SK-N-SH (cell line): ENCODE results near the gene CCR9. TPM values are rescaled to one million over a fixed set of nuclear protein-coding genes. Genes with fewer than 3 reads are reported as not detected.

Experiments used
- CTCF ChIA-PET: fragments of 300-600, 350-600 bp; formaldehyde crosslinking; extraction: SDS; loops from one replicate; lab custom pipeline; 2021; lab: Yijun Ruan, JAX
- POLR2A ChIA-PET: fragments of 350-600 bp; sonication (Branson Sonifier 250); formaldehyde crosslinking; extraction: SDS; loops from one replicate; lab custom pipeline; 2020; ENCODE audit warnings: antibody characterized with exemption, inconsistent platforms; lab: Yijun Ruan, JAX
- DNase-seq: peaks from one replicate; pipeline ENCODE4 v3.0.0; 2012
- H2AFZ ChIP-seq: fragments of 200-600 bp; sonication (generic); 2 replicates; pipeline ENCODE4 v1.8.1; 2016; ENCODE audit warnings: antibody characterized with exemption, mild to moderate bottlenecking, low read depth
- H3F3A ChIP-seq: fragments of 200-600 bp; sonication (generic); replicated peaks from 2 replicates; pipeline ENCODE3; 2016; ENCODE audit warnings: antibody characterized with exemption, mild to moderate bottlenecking; ENCODE audit not compliant: insufficient read depth
- H3K27ac ChIP-seq, 2 experiments: fragments of 200-500 bp in 1 of 2; fragments of 200-600 bp in 1 of 2; sonication (Bioruptor generic) in 1 of 2; sonication (generic), shearing (Covaris generic) in 1 of 2; 2 replicates each; pipeline versions ENCODE4 v1.5.1 to v1.6.1; 2014 to 2016; ENCODE audit warnings: low read depth in 2 of 2, inconsistent platforms in 1 of 2, low read length in 1 of 2, mild to moderate bottlenecking in 1 of 2, mixed read lengths in 1 of 2
- H3K27me3 ChIP-seq: fragments of 200-600 bp; sonication (generic), shearing (Covaris generic); 2 replicates; pipeline ENCODE4 v1.6.1; 2016; ENCODE audit warnings: mixed run types; ENCODE audit not compliant: insufficient read depth
- H3K36me3 ChIP-seq, 2 experiments: fragments of 200-500 bp in 1 of 2; fragments of 200-600 bp in 1 of 2; sonication (Bioruptor generic) in 1 of 2; sonication (generic) in 1 of 2; replicated peaks in 1 of 2; 2 replicates each; pipeline versions ENCODE3 to v1.5.1; 2014 to 2016; ENCODE audit warnings: low read length in 1 of 2, mild to moderate bottlenecking in 1 of 2; ENCODE audit not compliant: insufficient read depth in 2 of 2, control insufficient read depth in 1 of 2
- H3K4me1 ChIP-seq, 2 experiments: fragments of 200-500 bp in 1 of 2; fragments of 200-600 bp in 1 of 2; sonication (Bioruptor generic) in 1 of 2; sonication (generic), shearing (Covaris generic) in 1 of 2; 2 replicates each; pipeline versions ENCODE4 v1.5.1 to v1.6.1; 2014 to 2016; ENCODE audit warnings: low read depth in 1 of 2, low read length in 1 of 2, mixed run types in 1 of 2; ENCODE audit not compliant: insufficient read depth in 2 of 2, control insufficient read depth in 1 of 2
- H3K4me2 ChIP-seq: fragments of 200-600 bp; sonication (generic), shearing (Covaris generic); 2 replicates; pipeline ENCODE4 v1.6.1; 2017; ENCODE audit warnings: mixed run types
- H3K4me3 ChIP-seq, 2 experiments: fragments of 200-500 bp in 1 of 2; fragments of 200-600 bp in 1 of 2; sonication (Bioruptor generic) in 1 of 2; sonication (generic), shearing (Covaris generic) in 1 of 2; 2 replicates each; pipeline versions ENCODE4 v1.5.1 to v1.8.1; 2014 to 2016; ENCODE audit warnings: low read depth in 2 of 2, inconsistent platforms in 1 of 2, low read length in 1 of 2, mild to moderate bottlenecking in 1 of 2, mixed read lengths in 1 of 2, moderate library complexity in 1 of 2
- H3K79me2 ChIP-seq: fragments of 200-600 bp; sonication (generic); 2 replicates; pipeline ENCODE4 v1.8.1; 2017; ENCODE audit warnings: mild to moderate bottlenecking; ENCODE audit not compliant: insufficient read depth
- H3K9ac ChIP-seq: fragments of 200-600 bp; sonication (generic); 2 replicates; pipeline ENCODE4 v1.6.1; 2017; ENCODE audit warnings: mixed run types
- H3K9me2 ChIP-seq: fragments of 200-600 bp; sonication (generic); 2 replicates; pipeline ENCODE4 v1.6.1; 2017; ENCODE audit warnings: mixed run types
- H3K9me3 ChIP-seq: fragments of 200-600 bp; sonication (generic); 2 replicates; pipeline ENCODE4 v1.6.1; 2017; ENCODE audit warnings: mixed run types, mild to moderate bottlenecking, moderate library complexity
- H4K20me1 ChIP-seq: fragments of 200-600 bp; sonication (generic); 2 replicates; pipeline ENCODE4 v1.6.1; 2017; ENCODE audit warnings: mild to moderate bottlenecking, mixed run types; ENCODE audit not compliant: insufficient read depth
- ELF1 ChIP-seq: IDR thresholded peaks from 2 replicates; pipeline ENCODE4 v1.4.0; 2012
- EP300 ChIP-seq, 2 experiments: IDR thresholded peaks; 2 replicates each; pipeline versions ENCODE4 v1.4.0 to v1.6.1; 2012; ENCODE audit warnings: borderline replicate concordance in 1 of 2, low read depth in 1 of 2, low read length in 1 of 2
- FOXM1 ChIP-seq: IDR thresholded peaks from 2 replicates; pipeline ENCODE4 v1.4.0; 2012; ENCODE audit warnings: low read depth, mild to moderate bottlenecking
- GATA2 ChIP-seq: sonication (generic); formaldehyde crosslinking; IDR thresholded peaks from 2 replicates; pipeline ENCODE4 v1.5.0; 2020; ENCODE audit warnings: mild to moderate bottlenecking, missing genetic modification reagents
- JUND ChIP-seq: IDR thresholded peaks from 2 replicates; pipeline ENCODE4 v1.4.0; 2012
- NRF1 ChIP-seq: IDR thresholded peaks from 2 replicates; pipeline ENCODE4 v1.6.1; 2012; ENCODE audit warnings: low read depth, mild to moderate bottlenecking, low read length
- RAD21 ChIP-seq: IDR thresholded peaks from 2 replicates; pipeline ENCODE4 v1.6.1; 2012; ENCODE audit warnings: mild to moderate bottlenecking, low read length
- RXRA ChIP-seq: IDR thresholded peaks from 2 replicates; pipeline ENCODE4 v1.4.0; 2012; ENCODE audit warnings: low read depth, mild to moderate bottlenecking, borderline replicate concordance
- SMC3 ChIP-seq: IDR thresholded peaks from 2 replicates; pipeline ENCODE4 v1.6.1; 2012; ENCODE audit warnings: low read depth, low read length, improper control_type of control experiment
- TCF12 ChIP-seq: IDR thresholded peaks from 2 replicates; pipeline ENCODE4 v1.4.0; 2012
- TEAD4 ChIP-seq: IDR thresholded peaks from 2 replicates; pipeline ENCODE4 v1.4.0; 2012; ENCODE audit warnings: mild to moderate bottlenecking, borderline replicate concordance; ENCODE audit not compliant: insufficient read depth
- USF2 ChIP-seq: fragments of 150-350 bp; IDR thresholded peaks from 2 replicates; pipeline ENCODE4 v1.6.1; 2017; ENCODE audit warnings: antibody characterized with exemption, low read length, low read depth, borderline replicate concordance
- WGBS: methylation state at CpG from one replicate; pipeline ENCODE4 v1.1.6; 2017; ENCODE audit warnings: low lambda C conversion rate; 5-methylcytosine and 5-hydroxymethylcytosine counted together
- polyA plus RNA-seq, 3 experiments: library from polyadenylated mRNA; depleted of rRNA; stranded (reverse); fragments of >200 nt; gene quantifications; 2 replicates each; pipeline ENCODE4 v1.2.3, GENCODE V29; 2012
- TF ChIP-seq, protein P1 (sequence below): IDR thresholded peaks from 2 replicates; pipeline ENCODE4; 2012
- TF ChIP-seq, protein P2 (sequence below): IDR thresholded peaks from 2 replicates; pipeline ENCODE4 v1.4.0; 2012; ENCODE audit warnings: low read depth, borderline replicate concordance
- TF ChIP-seq, protein P3 (sequence below): fragments of 150-350 bp; IDR thresholded peaks from 2 replicates; pipeline ENCODE4 v1.6.1; 2016; ENCODE audit warnings: mild to moderate bottlenecking, low read depth, low read length
- TF ChIP-seq, protein P4 (sequence below): fragments of 200-600 bp; sonication (generic); IDR thresholded peaks from 2 replicates; pipeline ENCODE4 v1.6.1; 2017; ENCODE audit warnings: antibody characterized with exemption, mild to moderate bottlenecking, moderate library complexity

CCR9 gene
- polyA plus RNA-seq, 1 of the 3 experiments (the other 2 are of a cell fraction): not detected

- H3K4me3 ChIP-seq: no peak overlapping the region
- H3K9ac ChIP-seq: no peak overlapping the region
- TF ChIP-seq, protein P1, sequence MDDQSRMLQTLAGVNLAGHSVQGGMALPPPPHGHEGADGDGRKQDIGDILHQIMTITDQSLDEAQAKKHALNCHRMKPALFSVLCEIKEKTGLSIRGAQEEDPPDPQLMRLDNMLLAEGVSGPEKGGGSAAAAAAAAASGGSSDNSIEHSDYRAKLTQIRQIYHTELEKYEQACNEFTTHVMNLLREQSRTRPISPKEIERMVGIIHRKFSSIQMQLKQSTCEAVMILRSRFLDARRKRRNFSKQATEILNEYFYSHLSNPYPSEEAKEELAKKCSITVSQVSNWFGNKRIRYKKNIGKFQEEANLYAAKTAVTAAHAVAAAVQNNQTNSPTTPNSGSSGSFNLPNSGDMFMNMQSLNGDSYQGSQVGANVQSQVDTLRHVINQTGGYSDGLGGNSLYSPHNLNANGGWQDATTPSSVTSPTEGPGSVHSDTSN: no peak
- TF ChIP-seq, protein P2, sequence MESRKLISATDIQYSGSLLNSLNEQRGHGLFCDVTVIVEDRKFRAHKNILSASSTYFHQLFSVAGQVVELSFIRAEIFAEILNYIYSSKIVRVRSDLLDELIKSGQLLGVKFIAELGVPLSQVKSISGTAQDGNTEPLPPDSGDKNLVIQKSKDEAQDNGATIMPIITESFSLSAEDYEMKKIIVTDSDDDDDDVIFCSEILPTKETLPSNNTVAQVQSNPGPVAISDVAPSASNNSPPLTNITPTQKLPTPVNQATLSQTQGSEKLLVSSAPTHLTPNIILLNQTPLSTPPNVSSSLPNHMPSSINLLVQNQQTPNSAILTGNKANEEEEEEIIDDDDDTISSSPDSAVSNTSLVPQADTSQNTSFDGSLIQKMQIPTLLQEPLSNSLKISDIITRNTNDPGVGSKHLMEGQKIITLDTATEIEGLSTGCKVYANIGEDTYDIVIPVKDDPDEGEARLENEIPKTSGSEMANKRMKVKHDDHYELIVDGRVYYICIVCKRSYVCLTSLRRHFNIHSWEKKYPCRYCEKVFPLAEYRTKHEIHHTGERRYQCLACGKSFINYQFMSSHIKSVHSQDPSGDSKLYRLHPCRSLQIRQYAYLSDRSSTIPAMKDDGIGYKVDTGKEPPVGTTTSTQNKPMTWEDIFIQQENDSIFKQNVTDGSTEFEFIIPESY: no peak
- TF ChIP-seq RAD21 (no peak), ELF1 (no peak), EP300 (IDR thresholded peaks at IDR 0.05; ENCODE audit: borderline replicate concordance in 1 of 2, low read depth in 1 of 2, low read length in 1 of 2) (no peak), JUND (no peak), GATA2 (CRISPR knock-in tag) (no peak), TEAD4 (no peak), USF2 (no peak), FOXM1 (no peak), NRF1 (no peak), TCF12 (no peak), RXRA (no peak), SMC3 (no peak)
- TF ChIP-seq, protein P3, sequence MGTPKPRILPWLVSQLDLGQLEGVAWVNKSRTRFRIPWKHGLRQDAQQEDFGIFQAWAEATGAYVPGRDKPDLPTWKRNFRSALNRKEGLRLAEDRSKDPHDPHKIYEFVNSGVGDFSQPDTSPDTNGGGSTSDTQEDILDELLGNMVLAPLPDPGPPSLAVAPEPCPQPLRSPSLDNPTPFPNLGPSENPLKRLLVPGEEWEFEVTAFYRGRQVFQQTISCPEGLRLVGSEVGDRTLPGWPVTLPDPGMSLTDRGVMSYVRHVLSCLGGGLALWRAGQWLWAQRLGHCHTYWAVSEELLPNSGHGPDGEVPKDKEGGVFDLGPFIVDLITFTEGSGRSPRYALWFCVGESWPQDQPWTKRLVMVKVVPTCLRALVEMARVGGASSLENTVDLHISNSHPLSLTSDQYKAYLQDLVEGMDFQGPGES: no peak
- TF ChIP-seq, protein P4, sequence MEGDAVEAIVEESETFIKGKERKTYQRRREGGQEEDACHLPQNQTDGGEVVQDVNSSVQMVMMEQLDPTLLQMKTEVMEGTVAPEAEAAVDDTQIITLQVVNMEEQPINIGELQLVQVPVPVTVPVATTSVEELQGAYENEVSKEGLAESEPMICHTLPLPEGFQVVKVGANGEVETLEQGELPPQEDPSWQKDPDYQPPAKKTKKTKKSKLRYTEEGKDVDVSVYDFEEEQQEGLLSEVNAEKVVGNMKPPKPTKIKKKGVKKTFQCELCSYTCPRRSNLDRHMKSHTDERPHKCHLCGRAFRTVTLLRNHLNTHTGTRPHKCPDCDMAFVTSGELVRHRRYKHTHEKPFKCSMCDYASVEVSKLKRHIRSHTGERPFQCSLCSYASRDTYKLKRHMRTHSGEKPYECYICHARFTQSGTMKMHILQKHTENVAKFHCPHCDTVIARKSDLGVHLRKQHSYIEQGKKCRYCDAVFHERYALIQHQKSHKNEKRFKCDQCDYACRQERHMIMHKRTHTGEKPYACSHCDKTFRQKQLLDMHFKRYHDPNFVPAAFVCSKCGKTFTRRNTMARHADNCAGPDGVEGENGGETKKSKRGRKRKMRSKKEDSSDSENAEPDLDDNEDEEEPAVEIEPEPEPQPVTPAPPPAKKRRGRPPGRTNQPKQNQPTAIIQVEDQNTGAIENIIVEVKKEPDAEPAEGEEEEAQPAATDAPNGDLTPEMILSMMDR: no peak
- H3F3A ChIP-seq: no peaks in the 10 kb centered on the region
- ChIA-PET CTCF (no interaction called here), POLR2A (no interaction called here)
- no peak for DNase-seq
- 71% methylated on average over 1 of the region's 1 CpG for WGBS
- H4K20me1 ChIP-seq: no peaks in the 10 kb centered on the region
- no peaks in the 10 kb centered on the region for H3K9me2 ChIP-seq
- H3K79me2 ChIP-seq: no peaks in the 10 kb centered on the region
- H3K4me1 ChIP-seq: no peaks in the 10 kb centered on the region
- H2AFZ ChIP-seq: no peak overlapping the region
- H3K27ac ChIP-seq: no peak overlapping the region
- H3K4me2 ChIP-seq: no peak overlapping the region
- no peaks in the 10 kb centered on the region for H3K9me3 ChIP-seq
- H3K36me3 ChIP-seq: no peaks in the 10 kb centered on the region
- peaks cover 23% of the 10 kb centered on the region; the same call in 1 of the 2 replicates for H3K27me3 ChIP-seq
These were observed 38.0 kb upstream of the CCR9 start for GRCh38 chr3:45848392-45848791.
